NCI-H1694 (cell line): ENCODE results near the gene SP9.

ENCODE experiments used
- DNase-seq: peaks from one replicate; lab custom pipeline; 2025; lab: John Stamatoyannopoulos, UW

The SP9 gene

GRCh38 chr2:174333372-174334277, 1.1 kb upstream of the SP9 start:
- DNase-seq, result no peak

DNA sequence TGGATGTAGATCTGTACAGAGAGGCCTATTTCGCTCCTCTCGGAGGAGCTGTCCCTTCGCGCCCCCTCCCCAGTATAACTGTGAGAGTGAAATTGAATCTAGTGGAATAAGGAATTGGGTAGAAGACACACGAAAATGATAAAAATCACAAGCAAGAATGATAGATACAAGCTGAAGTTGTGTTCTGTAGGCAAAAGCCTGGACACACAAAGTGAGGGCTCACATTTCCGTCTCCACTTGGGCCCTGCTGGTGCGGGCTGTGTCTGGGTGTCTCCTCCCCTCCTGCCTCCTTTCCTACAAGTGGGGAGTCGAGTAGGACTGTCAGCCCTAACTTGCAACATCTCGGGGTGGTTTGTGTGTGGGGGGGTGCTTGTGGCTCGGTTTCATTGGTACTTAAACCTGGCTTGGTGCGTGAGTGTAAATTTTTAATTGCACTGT, 457 bp upstream of the SP9 start:
- DNase-seq, result no peak

- no peak for DNase-seq
Measured at GRCh38 chr2:174335254-174335987, 667 bp downstream of the SP9 start.

- DNase-seq, result no peak
Measured at GRCh38 chr2:174335988-174336500, 1.3 kb downstream of the SP9 start.

GRCh38 chr2:174336501-174337336, 2.0 kb downstream of the SP9 start:
- no peak for DNase-seq

GRCh38 chr2:174337337-174338146, 2.8 kb downstream of the SP9 start:
- peak; percentile 34 for DNase-seq

- DNase-seq, result no peak
Measured at GRCh38 chr2:174338147-174338605, 3.4 kb downstream of the SP9 start.

GRCh38 chr2:174338671-174339560, 4.2 kb downstream of the SP9 start:
- DNase-seq, result peak; percentile 55

GRCh38 chr2:174339561-174340399, 5.0 kb downstream of the SP9 start:
- no peak for DNase-seq

- DNase-seq, result no peak
Measured at GRCh38 chr2:174340400-174341292, 5.9 kb downstream of the SP9 start.

DNA sequence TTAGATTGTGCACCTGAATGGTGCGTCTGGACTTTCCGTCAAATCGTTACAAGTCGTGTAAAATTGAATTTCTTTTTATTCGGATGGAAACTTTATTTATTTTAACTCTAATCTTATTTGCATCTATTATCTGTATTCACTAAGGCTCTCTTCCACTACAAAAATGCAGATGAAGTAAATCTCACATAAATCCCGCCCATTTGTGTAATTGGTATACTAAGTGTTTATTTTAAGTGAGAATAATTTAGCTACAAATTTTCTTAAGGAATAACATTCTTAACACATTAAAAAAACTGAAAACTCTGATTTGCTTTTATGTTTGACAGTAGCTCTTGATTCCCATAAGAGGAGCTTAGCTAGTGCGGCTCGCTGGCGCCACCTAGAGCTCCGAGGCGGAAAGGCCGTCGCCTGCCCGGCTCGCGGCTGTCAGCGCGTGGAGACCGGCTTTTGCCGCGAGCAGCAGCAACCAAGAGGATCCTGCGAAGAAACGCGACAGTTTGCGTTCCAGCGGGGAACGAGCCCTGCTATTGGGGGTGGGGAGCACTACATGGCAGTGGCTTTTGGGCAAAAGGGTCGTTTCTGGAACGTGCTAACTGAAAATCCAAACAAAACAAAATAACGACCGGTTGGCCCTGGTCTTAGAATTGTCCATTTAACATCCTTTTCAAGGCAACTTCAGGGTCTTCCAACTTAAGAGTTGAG, 6.7 kb downstream of the SP9 start:
- peak; percentile 75 for DNase-seq

- no peak for DNase-seq
Measured at GRCh38 chr2:174341995-174342685, 7.4 kb downstream of the SP9 start.

DNA sequence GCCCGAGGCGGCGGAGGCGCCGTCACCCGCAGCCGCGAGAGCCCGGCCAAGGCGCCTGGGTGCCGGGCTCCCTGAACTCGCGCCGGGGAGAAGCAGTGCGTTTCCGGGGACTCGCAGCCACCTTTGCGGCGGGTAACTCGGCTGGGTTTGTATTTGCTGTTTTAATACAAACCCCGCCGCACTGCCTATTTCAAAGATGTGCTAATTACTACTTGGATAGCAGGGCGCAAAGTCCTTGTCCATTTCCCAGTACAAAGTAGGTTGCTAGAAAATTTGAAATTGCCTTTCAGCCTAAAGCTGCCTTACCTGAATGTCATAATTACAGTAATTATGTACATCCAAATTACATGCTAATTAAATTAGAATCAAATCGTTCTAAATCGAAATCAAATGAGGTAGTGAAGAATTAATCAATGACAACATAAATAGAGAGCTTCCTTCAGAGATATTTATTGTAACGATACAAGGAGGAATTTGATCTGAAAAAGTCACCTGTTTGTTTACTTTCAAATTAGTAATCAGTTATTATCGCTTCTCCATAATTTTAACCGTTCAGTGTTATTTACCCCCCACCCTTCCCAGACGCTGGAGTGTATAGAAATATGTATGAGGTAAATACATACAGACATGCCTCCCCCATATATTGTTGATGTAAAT, 8.1 kb downstream of the SP9 start:
- no peak for DNase-seq

DNA sequence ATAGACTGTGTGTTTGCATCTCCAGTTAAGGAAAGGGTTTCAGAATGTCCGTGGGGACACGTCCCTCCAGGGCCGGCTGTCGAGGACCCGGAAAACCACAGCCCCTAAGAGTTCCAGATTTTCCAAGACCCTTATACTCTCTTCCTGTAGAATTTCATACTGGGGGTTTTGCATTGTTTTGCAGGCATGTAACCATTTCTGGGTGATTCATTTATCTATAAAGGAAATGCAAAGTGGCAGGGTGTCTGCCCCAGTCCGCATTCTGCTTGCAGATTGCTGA, 8.5 kb downstream of the SP9 start:
- no peak for DNase-seq

DNA sequence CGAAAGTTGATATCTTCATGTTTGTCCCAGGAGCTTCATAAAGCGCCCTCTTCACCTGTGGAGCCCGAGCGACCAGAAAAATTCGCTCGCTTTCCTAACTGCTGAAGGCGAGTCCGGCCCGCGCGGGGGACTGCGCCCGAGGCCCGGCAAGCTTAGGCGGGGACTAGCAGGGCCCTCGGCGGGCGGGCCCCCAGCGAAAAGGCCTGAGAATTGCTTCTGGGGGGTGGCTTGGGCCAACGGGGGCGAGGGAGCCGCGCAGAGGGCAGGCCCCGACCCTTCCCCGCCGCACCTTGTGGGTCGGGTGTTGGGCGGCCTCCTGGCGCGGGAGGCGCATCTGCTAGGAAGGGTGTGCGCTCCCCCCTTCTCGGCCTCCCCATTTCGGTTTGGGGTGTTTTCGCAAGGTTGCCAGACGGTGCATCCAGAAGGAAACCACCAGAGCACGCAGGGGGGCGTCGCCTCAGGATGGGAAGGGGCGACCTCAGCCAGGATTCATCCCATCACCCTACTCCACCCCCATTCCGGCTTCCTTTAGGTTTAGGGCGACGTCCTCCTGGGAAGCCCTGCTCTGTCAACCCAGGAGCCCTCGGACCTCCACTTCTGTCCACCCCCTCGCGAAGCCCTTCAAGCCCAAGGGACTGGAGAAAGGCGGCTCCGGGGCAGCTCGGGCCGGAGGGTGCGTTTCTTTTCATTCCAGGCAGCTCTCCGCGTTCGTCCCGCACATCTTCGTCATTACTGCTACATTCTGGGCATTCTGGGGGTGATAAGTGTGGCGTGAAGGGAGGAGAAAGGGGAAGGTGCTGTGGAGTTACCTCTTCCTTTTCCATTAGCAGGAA, 9.1 kb downstream of the SP9 start:
- DNase-seq, result no peak
